HG03280 (cell line): Measurements from ENCODE around the gene AIRE.

Experiments
- ATAC-seq: cut with Tn5 transposase; IDR thresholded peaks from one replicate; pipeline ENCODE4 v1.9.1; 2021; ENCODE audit warnings: mild to moderate bottlenecking, moderate library complexity; ENCODE audit not compliant: unreplicated experiment

AIRE gene

GRCh38 chr21:44322621-44323325, 37.1 kb downstream of the AIRE start:
- ATAC-seq, result no peak

- ATAC-seq, result no peak
Observed at GRCh38 chr21:44323591-44323990, 37.9 kb downstream of the AIRE start.

GRCh38 chr21:44324106-44324853, 38.6 kb downstream of the AIRE start:
- no peak for ATAC-seq

- no peak for ATAC-seq
Observed at GRCh38 chr21:44324854-44325107, 39.1 kb downstream of the AIRE start.

GRCh38 chr21:44325386-44326271, 40.0 kb downstream of the AIRE start:
- ATAC-seq, result no peak

GRCh38 chr21:44326272-44326647, 40.6 kb downstream of the AIRE start:
- no peak for ATAC-seq

GRCh38 chr21:44326716-44327602, 41.3 kb downstream of the AIRE start:
- no peak for ATAC-seq

GRCh38 chr21:44327603-44327974, 41.9 kb downstream of the AIRE start:
- no peak for ATAC-seq

- no peak for ATAC-seq
Observed at GRCh38 chr21:44328242-44328895, 42.7 kb downstream of the AIRE start.

- no peak for ATAC-seq
Observed at GRCh38 chr21:44329086-44329889, 43.6 kb downstream of the AIRE start.

- ATAC-seq, result no peak
Observed at GRCh38 chr21:44329971-44330681, 44.5 kb downstream of the AIRE start.

GRCh38 chr21:44330698-44331097, 45.0 kb downstream of the AIRE start:
- ATAC-seq, result no peak

GRCh38 chr21:44331209-44331608, 45.5 kb downstream of the AIRE start:
- no peak for ATAC-seq

- no peak for ATAC-seq
Observed at GRCh38 chr21:44331650-44332307, 46.1 kb downstream of the AIRE start.

- no peak for ATAC-seq
Observed at GRCh38 chr21:44332383-44332782, 46.7 kb downstream of the AIRE start.

GRCh38 chr21:44332965-44333364, 47.3 kb downstream of the AIRE start:
- ATAC-seq, result no peak

- ATAC-seq, result no peak
Observed at GRCh38 chr21:44333509-44334328, 48.0 kb downstream of the AIRE start.
